Fibroblast of skin of right biceps (primary cell): ENCODE results near the gene DNAJB9.

Source experiments
- DNase-seq: peaks from one replicate; pipeline ENCODE4 v3.0.0-alpha.2; 2013

The DNAJB9 gene

GRCh38 chr7:108611268-108611667 lies 41.6 kb downstream of the DNAJB9 start:
- no peak for DNase-seq

- peak; percentile 27 for DNase-seq
Observed at GRCh38 chr7:108613147-108613948, 43.7 kb downstream of the DNAJB9 start.

GRCh38 chr7:108613949-108614381 lies 44.3 kb downstream of the DNAJB9 start:
- no peak for DNase-seq

- DNase-seq, result no peak
Observed at GRCh38 chr7:108614896-108615295, 45.2 kb downstream of the DNAJB9 start.

GRCh38 chr7:108618056-108618455 lies 48.4 kb downstream of the DNAJB9 start:
- no peak for DNase-seq

GRCh38 chr7:108623220-108623619 lies 53.5 kb downstream of the DNAJB9 start:
- no peak for DNase-seq
